ENCODE results near the gene ZNRF1. TPM values are rescaled to one million over a fixed set of nuclear protein-coding genes. Genes with fewer than 3 reads are reported as not detected.

ZNRF1 gene
- total RNA-seq, 4 donors from 2014 or later, result 8.3 to 17.3 (median 13.2) TPM

DNA sequence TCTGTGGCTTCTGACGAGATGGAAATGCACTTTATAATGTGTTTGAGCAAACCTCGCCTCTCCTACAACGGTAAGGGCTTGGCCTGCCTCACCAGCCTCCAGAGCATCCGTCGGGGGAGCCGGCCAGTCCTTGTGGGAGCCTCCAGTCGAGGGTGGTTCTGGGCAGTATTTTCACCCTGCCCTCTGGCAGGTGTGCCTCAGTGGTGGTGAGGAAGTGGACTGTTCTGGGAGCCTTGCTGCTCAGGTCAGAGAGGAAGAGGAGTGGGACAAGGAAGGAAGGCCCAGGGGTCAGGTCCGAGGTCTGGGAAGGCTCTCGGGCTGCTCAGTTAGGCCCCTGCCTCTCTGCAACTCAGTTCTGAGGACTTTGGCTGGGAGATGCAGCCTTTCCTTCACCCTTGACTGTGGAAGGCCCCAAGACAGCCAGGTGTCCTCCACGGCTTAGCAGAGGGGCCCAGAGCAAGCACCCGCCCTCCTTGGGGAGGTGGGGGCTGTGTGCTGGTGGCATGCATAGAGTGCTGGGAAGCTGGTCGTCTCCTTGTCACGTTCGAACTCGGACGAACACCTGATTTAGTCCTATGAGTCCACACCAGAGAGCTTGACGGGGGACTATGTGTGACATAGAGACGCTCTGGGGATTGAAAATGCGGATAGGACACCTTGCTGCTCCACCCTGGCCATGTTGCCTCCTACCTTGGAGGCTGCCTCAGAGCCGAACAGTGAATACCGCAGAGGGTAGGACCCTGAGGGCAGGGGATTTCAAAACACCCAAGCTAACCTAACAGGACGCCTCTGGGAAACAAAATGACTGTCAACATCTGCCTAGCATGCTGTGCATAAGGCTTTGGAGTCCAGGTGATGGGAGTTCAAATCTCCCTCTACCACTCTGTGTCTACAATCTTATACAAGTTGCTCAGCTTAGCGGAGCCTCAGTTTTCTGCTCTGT is 95.0 kb downstream of the ZNRF1 start:
- TF ChIP-seq, protein P1, sequence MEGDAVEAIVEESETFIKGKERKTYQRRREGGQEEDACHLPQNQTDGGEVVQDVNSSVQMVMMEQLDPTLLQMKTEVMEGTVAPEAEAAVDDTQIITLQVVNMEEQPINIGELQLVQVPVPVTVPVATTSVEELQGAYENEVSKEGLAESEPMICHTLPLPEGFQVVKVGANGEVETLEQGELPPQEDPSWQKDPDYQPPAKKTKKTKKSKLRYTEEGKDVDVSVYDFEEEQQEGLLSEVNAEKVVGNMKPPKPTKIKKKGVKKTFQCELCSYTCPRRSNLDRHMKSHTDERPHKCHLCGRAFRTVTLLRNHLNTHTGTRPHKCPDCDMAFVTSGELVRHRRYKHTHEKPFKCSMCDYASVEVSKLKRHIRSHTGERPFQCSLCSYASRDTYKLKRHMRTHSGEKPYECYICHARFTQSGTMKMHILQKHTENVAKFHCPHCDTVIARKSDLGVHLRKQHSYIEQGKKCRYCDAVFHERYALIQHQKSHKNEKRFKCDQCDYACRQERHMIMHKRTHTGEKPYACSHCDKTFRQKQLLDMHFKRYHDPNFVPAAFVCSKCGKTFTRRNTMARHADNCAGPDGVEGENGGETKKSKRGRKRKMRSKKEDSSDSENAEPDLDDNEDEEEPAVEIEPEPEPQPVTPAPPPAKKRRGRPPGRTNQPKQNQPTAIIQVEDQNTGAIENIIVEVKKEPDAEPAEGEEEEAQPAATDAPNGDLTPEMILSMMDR (IDR thresholded peaks at IDR 0.05; ENCODE audit: low read depth), result no peak

DNA sequence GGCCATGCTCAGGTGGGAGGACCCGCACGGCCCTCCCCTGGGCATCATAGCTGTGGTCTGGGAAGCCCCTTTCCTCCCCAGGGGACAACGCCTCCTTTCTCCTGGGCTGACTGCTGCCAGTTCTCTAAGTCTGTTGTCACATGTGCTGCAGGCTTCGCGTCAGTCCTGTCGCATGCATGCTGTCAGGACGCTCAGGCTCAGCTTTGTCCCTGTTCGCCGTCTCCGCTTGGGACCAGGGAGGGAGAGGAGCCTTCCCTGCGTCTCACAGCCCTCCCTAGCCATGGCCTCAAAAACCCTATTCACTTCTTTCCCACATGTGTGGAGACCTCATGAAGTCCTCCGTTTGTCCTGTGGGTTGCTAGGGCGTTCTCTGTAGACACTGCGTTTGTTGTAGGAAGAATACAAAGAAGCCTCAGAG is 96.4 kb downstream of the ZNRF1 start:
- TF ChIP-seq, protein P1 (IDR thresholded peaks at IDR 0.05; ENCODE audit: low read depth), result no peak

DNA sequence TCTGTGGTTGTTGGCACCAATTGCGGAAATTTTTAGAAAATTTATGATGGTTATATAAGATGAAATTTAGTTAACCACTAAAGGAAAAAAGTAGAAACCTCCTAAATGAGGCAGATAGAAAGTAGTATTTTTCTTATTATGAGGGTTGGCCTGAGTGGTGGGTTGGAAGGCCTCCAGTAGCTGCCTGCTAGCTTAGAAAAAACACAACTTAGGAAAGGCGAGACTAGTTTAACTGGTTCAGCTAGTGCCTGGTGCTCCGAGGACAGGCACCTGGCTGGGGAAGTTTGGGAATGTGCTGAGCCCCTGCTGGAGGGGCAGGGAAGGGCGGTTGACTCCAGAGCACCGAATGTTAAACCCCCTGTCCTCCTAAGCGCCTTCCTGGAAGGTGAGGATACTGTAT is 97.8 kb downstream of the ZNRF1 start:
- TF ChIP-seq, protein P1 (IDR thresholded peaks at IDR 0.05; ENCODE audit: low read depth), result no peak

DNA sequence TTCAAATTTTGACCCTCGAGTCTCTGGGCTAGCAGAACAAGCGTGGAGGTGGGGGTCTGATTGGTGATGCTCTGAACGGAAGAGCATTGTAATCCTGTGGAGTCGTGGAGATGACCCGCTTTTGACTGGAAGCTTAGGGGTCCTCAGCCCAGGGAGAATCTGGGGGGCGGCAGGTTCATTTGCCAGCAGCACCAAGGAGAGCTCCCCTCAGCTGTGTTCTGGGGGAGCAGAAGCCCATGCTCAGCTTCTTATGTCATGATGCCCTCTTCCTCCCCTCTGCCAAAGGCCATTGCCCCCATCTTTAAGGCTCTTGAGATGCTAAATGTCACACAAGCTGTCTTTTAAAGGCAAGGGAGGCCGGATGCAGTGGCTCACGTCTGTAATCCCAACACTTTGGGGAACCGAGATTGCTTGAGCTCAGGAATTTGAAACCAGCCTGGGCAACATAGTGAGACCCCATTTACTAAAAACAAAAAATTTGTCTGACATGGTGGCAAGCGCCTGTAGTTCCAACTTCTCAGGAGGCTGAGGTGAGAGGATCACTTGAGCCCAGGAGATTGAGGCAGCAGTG is 98.5 kb downstream of the ZNRF1 start:
- TF ChIP-seq, protein P1 (IDR thresholded peaks at IDR 0.05; ENCODE audit: low read depth), result no peak

DNA sequence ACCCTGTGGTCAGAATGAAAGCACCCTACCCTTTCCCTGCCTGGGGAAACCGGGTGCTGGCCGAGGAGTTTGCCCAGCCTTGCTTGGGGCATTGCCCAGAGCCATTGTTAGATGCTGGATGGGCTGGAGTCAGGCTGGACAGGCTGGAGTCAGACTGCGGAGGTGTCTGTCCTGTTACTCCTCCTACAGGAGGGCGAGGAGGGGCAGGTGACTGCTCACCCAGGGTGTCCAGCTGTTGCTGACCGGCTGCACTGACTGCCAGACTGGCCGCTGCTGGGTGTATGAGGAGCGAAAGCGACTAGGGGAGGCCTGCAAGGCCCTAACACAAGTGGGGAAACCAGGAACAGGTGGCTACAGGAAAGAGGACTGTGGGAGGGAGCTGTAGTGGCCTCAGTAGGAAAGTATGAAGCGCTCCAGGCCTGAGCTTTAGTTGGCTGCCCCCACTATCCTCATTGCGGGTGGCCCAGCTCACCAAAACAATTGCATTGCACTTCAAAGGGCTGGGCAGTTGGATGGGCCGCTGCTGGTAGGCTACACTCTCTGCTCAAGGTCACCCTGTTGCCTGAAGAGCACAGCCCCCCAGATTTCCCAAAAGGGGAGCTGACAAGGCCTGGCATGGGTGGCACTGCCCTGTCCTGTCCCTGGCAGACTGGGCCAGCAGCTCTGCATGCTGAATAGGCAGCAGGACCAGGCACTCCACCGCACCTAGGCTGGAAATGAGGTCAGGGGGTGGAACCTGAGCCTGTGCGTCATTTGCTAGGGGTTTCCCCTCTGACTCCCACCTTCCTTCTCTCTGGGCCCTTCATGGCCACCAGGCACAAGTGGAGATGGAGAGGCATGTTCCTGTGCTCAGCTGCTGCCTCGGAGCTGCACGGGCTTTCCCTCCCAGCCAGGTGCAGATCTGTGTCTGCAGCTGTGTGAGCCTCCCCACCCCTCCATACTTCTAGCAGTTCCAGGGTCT is 99.4 kb downstream of the ZNRF1 start:
- TF ChIP-seq, protein P1 (IDR thresholded peaks at IDR 0.05; ENCODE audit: low read depth), result no peak

GRCh38 chr16:75099075-75099667 is 100.3 kb downstream of the ZNRF1 start:
- TF ChIP-seq, protein P1 (IDR thresholded peaks at IDR 0.05; ENCODE audit: low read depth), result no peak

Measured in subcutaneous adipose tissue (tissue), 4 donors.